OCI-M2 (cell line): ENCODE results near the gene SOWAHA.
"Not testable (repeated sequence)": the region's sequence is repeated elsewhere in the genome, so short reads cannot be mapped to it uniquely, and the experiment has no call there.

Experiments
- DNase-seq: peaks from one replicate; lab custom pipeline; 2025; ENCODE audit not compliant: unreplicated experiment; lab: John Stamatoyannopoulos, UW

Gene SOWAHA

GRCh38 chr5:132806804-132807162 lies 6.3 kb upstream of the SOWAHA start:
- not testable (repeated sequence) for DNase-seq

- DNase-seq: no peak
Observed at GRCh38 chr5:132807163-132807838, 5.8 kb upstream of the SOWAHA start.

DNA sequence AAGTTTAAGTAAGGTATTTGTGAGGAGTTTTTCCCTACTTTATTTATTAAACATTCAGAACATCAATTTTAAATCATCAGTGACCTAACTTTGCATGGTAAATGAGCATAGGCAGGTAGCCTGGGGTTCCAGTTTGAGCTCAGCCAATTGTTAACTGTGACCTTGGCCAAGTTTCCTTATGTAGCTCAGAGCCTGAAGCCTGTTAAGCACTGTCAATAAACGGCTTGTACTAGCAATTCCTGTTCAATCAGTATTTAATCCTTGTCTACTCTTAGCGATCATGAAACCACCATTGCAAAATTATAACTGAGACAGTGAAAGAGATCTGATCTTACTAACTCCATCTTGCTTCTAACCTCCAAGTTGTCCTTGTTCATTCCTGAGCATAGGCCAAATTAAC lies 4.7 kb upstream of the SOWAHA start:
- no peak for DNase-seq

DNA sequence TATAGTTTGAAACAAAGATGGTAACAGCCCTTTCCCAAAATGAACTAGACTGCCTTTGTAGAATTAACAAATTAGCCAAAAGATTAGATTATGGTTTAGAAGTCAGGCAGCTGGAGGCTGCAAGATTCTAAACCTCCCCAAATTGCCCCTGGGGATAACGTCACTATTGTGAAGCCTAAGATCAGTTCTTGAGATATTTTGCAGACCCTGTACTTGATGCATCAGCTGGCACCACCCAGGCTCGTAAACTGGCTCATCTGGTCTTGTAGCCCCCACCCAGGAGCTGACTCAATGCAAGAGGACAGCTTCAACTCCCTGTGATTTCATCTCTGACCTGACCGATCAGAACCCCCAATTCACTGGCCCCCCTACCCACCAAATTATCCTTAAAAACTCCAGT lies 4.2 kb upstream of the SOWAHA start:
- DNase-seq: no peak

DNA sequence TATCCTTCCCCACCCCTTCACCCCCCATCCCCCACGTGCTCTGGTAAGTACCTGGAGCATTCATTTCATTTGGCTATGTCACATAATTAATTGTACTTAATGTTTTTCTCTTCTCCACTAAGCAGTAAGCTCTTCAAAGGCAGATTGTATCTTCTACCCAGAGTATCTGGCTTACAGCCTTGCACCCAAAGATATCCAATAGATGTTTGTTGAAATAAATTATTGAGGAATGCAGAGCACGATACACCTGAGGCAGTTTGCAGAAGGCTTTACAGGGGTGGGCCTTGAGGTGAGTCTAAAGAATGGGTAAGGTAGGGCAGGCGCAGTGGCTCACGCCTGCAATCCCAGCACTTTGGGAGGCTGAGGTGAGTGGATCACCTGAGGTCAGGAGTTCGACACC lies 2.5 kb upstream of the SOWAHA start:
- DNase-seq: no peak

GRCh38 chr5:132812123-132812765 lies 858 bp upstream of the SOWAHA start:
- no peak for DNase-seq

- DNase-seq: no peak
Observed at GRCh38 chr5:132813599-132814502, 749 bp downstream of the SOWAHA start.

- no peak for DNase-seq
Observed at GRCh38 chr5:132814503-132815294, 1.6 kb downstream of the SOWAHA start.

- no peak for DNase-seq
Observed at GRCh38 chr5:132815454-132815853, 2.4 kb downstream of the SOWAHA start.

DNA sequence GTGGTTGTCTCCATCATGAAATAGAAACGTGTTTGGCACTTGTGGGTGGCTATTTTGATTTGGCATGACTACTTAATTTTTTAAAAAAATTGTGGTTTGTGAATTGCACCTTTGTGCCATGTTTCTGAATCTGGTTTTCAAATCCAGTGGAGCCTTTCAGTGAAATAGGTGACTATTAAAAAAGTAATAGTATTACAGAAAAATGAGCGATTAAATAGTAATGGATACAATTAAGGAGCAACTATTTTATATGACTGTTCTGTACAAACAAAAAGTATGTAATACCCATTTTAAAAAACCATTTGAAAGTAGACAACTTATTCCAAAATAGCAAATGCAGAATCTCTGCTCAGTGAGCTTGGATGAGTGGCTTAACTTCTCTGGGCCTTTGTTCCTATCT lies 3.0 kb downstream of the SOWAHA start:
- no peak for DNase-seq

DNA sequence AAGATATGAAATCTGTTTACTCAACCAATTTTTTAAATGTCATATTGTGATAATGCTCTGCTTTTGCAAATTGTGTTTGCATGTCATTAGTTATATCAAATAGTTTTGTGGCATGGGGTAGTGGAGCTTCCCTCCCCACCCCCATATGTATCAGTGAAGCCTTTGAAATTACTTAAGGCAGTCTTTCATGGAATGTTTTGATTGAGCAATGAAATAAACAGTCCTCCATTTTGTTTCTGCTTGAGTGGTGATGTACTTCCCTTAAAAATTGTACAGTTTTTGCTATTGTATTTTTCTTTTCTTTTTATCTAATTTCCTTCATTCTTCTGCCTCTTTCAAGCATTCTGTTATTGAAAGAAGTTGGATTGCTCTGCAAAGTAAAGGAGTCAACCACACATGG lies 3.5 kb downstream of the SOWAHA start:
- no peak for DNase-seq

GRCh38 chr5:132817011-132817410 lies 3.9 kb downstream of the SOWAHA start:
- no peak for DNase-seq

- DNase-seq: no peak
Observed at GRCh38 chr5:132819468-132819867, 6.4 kb downstream of the SOWAHA start.

- DNase-seq: peak; percentile 85
Observed at GRCh38 chr5:132820162-132820754, 7.2 kb downstream of the SOWAHA start.

DNA sequence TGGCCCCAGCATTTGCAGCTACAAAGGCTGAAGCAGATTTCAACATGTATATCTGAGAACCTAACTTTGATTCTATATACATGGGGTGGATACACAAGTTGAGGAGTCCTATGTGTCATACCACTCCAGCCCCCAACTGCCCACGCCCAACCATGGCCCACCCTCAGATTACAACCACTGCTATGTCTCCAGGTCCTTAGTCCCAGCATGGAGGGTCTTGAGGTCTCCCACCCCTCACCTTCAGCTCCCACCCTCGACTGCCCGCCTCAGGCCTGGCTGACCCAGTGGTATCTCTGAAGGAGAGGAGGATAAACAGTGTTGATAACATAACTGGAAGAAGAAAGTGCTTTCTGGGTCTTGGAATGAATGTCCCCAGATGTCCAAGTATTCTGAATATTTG lies 8.2 kb downstream of the SOWAHA start:
- DNase-seq: no peak

- DNase-seq: no peak
Observed at GRCh38 chr5:132821791-132822190, 8.7 kb downstream of the SOWAHA start.

GRCh38 chr5:132822650-132823480 lies 9.8 kb downstream of the SOWAHA start:
- DNase-seq: no peak

DNA sequence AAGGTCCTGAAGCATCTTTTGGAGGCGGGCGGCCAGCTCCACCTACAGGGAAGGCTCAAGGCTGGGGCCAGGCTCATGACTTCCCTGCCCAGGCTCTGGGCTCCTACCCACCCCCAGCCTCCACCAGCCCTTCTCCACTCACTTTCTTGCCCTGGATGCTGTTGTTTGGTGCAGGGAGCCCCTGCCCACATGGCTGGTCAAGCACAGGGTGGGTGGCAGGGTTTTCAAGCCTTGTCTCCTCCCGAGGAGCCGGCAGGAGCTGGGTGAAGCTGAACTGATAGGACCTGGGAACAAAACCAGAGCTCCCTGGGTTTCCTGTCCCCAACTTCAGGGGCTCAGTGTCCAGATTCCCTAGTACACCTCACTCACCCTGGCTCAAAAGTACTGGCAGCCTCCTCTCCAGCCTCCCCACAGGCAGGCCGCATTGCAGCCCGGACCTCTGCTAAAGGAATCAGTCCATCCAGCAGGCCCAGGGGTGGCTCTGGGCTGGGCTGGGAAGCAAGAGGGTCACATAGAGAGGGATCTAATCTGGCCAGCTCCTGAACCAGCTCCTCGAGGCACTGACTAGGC lies 10.5 kb downstream of the SOWAHA start:
- DNase-seq: no peak

- no peak for DNase-seq
Observed at GRCh38 chr5:132824426-132824825, 11.3 kb downstream of the SOWAHA start.
